Activated B cell treated with CpG ODN at 0.5 μM for 24 hours (primary cell): ENCODE data around the gene PPP1R16B. TPM values are rescaled to one million over a fixed set of nuclear protein-coding genes. Genes with fewer than 3 reads are reported as not detected.
"Not testable (repeated sequence)": the region's sequence is repeated elsewhere in the genome, so short reads cannot be mapped to it uniquely, and the experiment has no call there.

ENCODE experiments used
- ATAC-seq: fragments of 200-7000 bp; cut with Tn5 transposase; one replicate; pipeline ENCODE4 v1.10.0; 2021; ENCODE audit warnings: low read depth, mild to moderate bottlenecking, moderate library complexity
- CTCF ChIA-PET: fragments of 350-600 bp; sonication (Branson Sonifier 250); formaldehyde crosslinking; loops from one replicate; lab custom pipeline; 2021; ENCODE audit warnings: antibody characterized with exemption; lab: Charles Lee
- POLR2A ChIA-PET: fragments of 350-600 bp; sonication (Branson Sonifier 250); formaldehyde crosslinking; loops from one replicate; lab custom pipeline; 2021; ENCODE audit warnings: antibody characterized with exemption; lab: Charles Lee
- DNase-seq: peaks from one replicate; pipeline ENCODE4 v3.0.0; 2022
- H3K27ac Mint-ChIP-seq: one replicate; pipeline ENCODE4 v1.8.0; 2020; ENCODE audit warnings: mixed read lengths
- H3K27me3 Mint-ChIP-seq: one replicate; pipeline ENCODE4 v1.8.0; 2021; ENCODE audit warnings: mixed read lengths
- H3K36me3 Mint-ChIP-seq: one replicate; pipeline ENCODE4 v1.8.0; 2021; ENCODE audit warnings: low read depth, mixed read lengths
- H3K4me1 Mint-ChIP-seq: one replicate; pipeline ENCODE4 v1.8.0; 2021; ENCODE audit warnings: mixed read lengths
- H3K4me3 Mint-ChIP-seq: one replicate; pipeline ENCODE4 v1.8.0; 2020; ENCODE audit warnings: mild to moderate bottlenecking, mixed read lengths
- H3K9me3 Mint-ChIP-seq: one replicate; pipeline ENCODE4 v1.8.0; 2020; ENCODE audit warnings: mixed read lengths
- CTCF ChIP-seq: fragments of 200-600 bp; IDR thresholded peaks from one replicate; pipeline ENCODE4 v1.8.0; 2022; ENCODE audit warnings: antibody characterized with exemption, mild to moderate bottlenecking
- intact Hi-C: fragments of 100-400 bp; cut with micrococcal nuclease; formaldehyde crosslinking; loops from one replicate; pipeline ENCODE4 v1.15.1; 2024
- total RNA-seq: library from RNA; stranded (reverse); gene quantifications from 2 replicates; pipeline ENCODE4 v1.2.3, GENCODE V29; 2022

The PPP1R16B gene
- total RNA-seq, 1 donor from 2014 or later: 99.3 TPM

GRCh38 chr20:38791291-38791690 lies 14.2 kb upstream of the PPP1R16B start:
- Mint-ChIP-seq H3K36me3 (no peaks in the 10 kb centered on the region), H3K4me3 (no peak overlapping the region), H3K27ac (no peak overlapping the region), H3K4me1 (peaks cover 4% of the 10 kb centered on the region), H3K27me3 (no peaks in the 10 kb centered on the region), H3K9me3 (no peaks in the 10 kb centered on the region)
- ChIA-PET CTCF (interaction anchor here (0.7 to 4.2 kb wide), 5 partner anchors 14 to 213 kb away, joined by 3 to 35 read pairs (median 5); partner anchors contain the start of gene PPP1R16B), POLR2A (no interaction called here)
- ATAC-seq (no peak), DNase-seq (no peak)
- TF ChIP-seq CTCF: no peak
- intact Hi-C loops: no loop called here

GRCh38 chr20:38791940-38792339 lies 13.6 kb upstream of the PPP1R16B start:
- no peak for TF ChIP-seq CTCF
- DNase-seq (no peak), ATAC-seq (no peak)
- ChIA-PET CTCF (interaction anchor here (1.0 to 4.2 kb wide), 3 partner anchors 13 to 102 kb away, joined by 4 to 35 read pairs (median 5); partner anchors contain the start of gene PPP1R16B), POLR2A (no interaction called here)
- intact Hi-C loops: no loop called here
- no peak overlapping the region for H3K4me3 Mint-ChIP-seq
- H3K27me3 Mint-ChIP-seq: no peaks in the 10 kb centered on the region
- no peaks in the 10 kb centered on the region for H3K9me3 Mint-ChIP-seq
- no peak overlapping the region for H3K27ac Mint-ChIP-seq
- peaks cover 4% of the 10 kb centered on the region for H3K4me1 Mint-ChIP-seq
- H3K36me3 Mint-ChIP-seq: no peaks in the 10 kb centered on the region

- H3K4me1 Mint-ChIP-seq, CTCF ChIA-PET, POLR2A ChIA-PET, DNase-seq, ATAC-seq, H3K4me3 Mint-ChIP-seq, H3K9me3 Mint-ChIP-seq, H3K36me3 Mint-ChIP-seq, H3K27ac Mint-ChIP-seq, H3K27me3 Mint-ChIP-seq, intact Hi-C loops: not testable (repeated sequence)
These were observed 11.4 kb upstream of the PPP1R16B start for GRCh38 chr20:38794057-38794456.

- no peak for TF ChIP-seq CTCF
- intact Hi-C loops: no loop called here
- POLR2A ChIA-PET: no interaction called here
- Mint-ChIP-seq H3K4me3 (no peak overlapping the region), H3K27ac (no peak overlapping the region), H3K4me1 (no peaks in the 10 kb centered on the region), H3K36me3 (no peaks in the 10 kb centered on the region), H3K9me3 (peaks cover 3% of the 10 kb centered on the region), H3K27me3 (no peaks in the 10 kb centered on the region)
- CTCF ChIA-PET: no interaction called here
- no peak for DNase-seq
- no peak for ATAC-seq
These were observed 7.2 kb upstream of the PPP1R16B start for GRCh38 chr20:38798266-38798665.

GRCh38 chr20:38799203-38799602 lies 6.3 kb upstream of the PPP1R16B start:
- peaks cover 3% of the 10 kb centered on the region for H3K9me3 Mint-ChIP-seq
- H3K36me3 Mint-ChIP-seq: no peaks in the 10 kb centered on the region
- TF ChIP-seq CTCF: no peak
- H3K27ac Mint-ChIP-seq: no peak overlapping the region
- ChIA-PET POLR2A (interaction anchor here (0.6 kb wide), 1 partner anchor 163 kb away, joined by 3 read pairs; the partner anchor contains the start of gene DHX35), CTCF (no interaction called here)
- intact Hi-C loops: no loop called here
- H3K4me1 Mint-ChIP-seq: peaks cover 5% of the 10 kb centered on the region
- DNase-seq (no peak), ATAC-seq (no peak)
- no peak overlapping the region for H3K4me3 Mint-ChIP-seq
- no peaks in the 10 kb centered on the region for H3K27me3 Mint-ChIP-seq

GRCh38 chr20:38800882-38801281 lies 4.6 kb upstream of the PPP1R16B start:
- ChIA-PET CTCF (interaction anchor here (1.7 kb wide), 1 partner anchor 92 kb away, joined by 7 read pairs; no protein-coding TSS in a partner anchor), POLR2A (interaction anchor here (0.7 kb wide), 1 partner anchor 15 kb away, joined by 5 read pairs; no protein-coding TSS in a partner anchor)
- intact Hi-C loops: no loop called here
- no peak overlapping the region for H3K27ac Mint-ChIP-seq
- H3K27me3 Mint-ChIP-seq: no peaks in the 10 kb centered on the region
- peaks cover 14% of the 10 kb centered on the region for H3K4me1 Mint-ChIP-seq
- no peak overlapping the region for H3K4me3 Mint-ChIP-seq
- DNase-seq (no peak), ATAC-seq (no peak)
- no peaks in the 10 kb centered on the region for H3K36me3 Mint-ChIP-seq
- no peak for TF ChIP-seq CTCF
- H3K9me3 Mint-ChIP-seq: peaks cover 3% of the 10 kb centered on the region
